ENCODE measurements around the gene RIPPLY2.

GRCh38 chr6:83822629-83823169 lies 30.5 kb upstream of the RIPPLY2 start:
- TF ChIP-seq CTBP1 (IDR thresholded peaks at IDR 0.05; ENCODE audit: borderline replicate concordance) (no peak), FOXK2 (IDR thresholded peaks at IDR 0.05) (no peak), TARDBP (IDR thresholded peaks at IDR 0.05) (no peak)

Data from HEK293T (cell line).